OCI-LY7 (cell line): ENCODE data around the gene GTF2I.
"Not testable (repeated sequence)": the region's sequence is repeated elsewhere in the genome, so short reads cannot be mapped to it uniquely, and the experiment has no call there.

ENCODE experiments used
- CTCF ChIP-seq: fragments of 200-600 bp; sonication (generic); conservative IDR thresholded peaks from 2 replicates; pipeline ENCODE4 v1.5.1; 2014; ENCODE audit warnings: mild to moderate bottlenecking, antibody characterized with exemption, low read length, moderate library complexity, mixed read lengths
- EZH2phosphoT487 ChIP-seq: fragments of 200-600 bp; sonication (generic); IDR thresholded peaks from 2 replicates; pipeline ENCODE4 v1.6.1; 2018; ENCODE audit warnings: low read depth, borderline replicate concordance, mild to moderate bottlenecking, mixed run types, antibody characterized with exemption, low read length, moderate library complexity, mixed read lengths

GRCh38 chr7:74739974-74740703, 82.6 kb downstream of the GTF2I start:
- TF ChIP-seq CTCF, EZH2phosphoT487: not testable (repeated sequence)
